Neural progenitor cell (in vitro differentiated cells): ENCODE data around the gene WDR43. TPM values are rescaled to one million over a fixed set of nuclear protein-coding genes. Genes with fewer than 3 reads are reported as not detected.

Experiments
- DNase-seq: peaks from one replicate; pipeline ENCODE4 v3.0.0-alpha.2; 2016; ENCODE audit warnings: low spot score
- H2AFZ ChIP-seq: fragments of 200-600 bp; sonication (generic); replicated peaks from 2 replicates; pipeline ENCODE4 v1.6.1; 2016; ENCODE audit warnings: antibody characterized with exemption
- H3F3A ChIP-seq: fragments of 200-600 bp; sonication (generic); 2 replicates; pipeline ENCODE4 v1.6.1; 2016; ENCODE audit warnings: antibody characterized with exemption, low read depth
- H3K27ac ChIP-seq: fragments of 200-600 bp; sonication (generic); 2 replicates; pipeline ENCODE4 v1.5.1; 2016; ENCODE audit warnings: mild to moderate bottlenecking
- H3K27me3 ChIP-seq: fragments of 200-600 bp; sonication (generic); 2 replicates; pipeline ENCODE4 v1.6.1; 2016; ENCODE audit warnings: mild to moderate bottlenecking, moderate library complexity
- H3K36me3 ChIP-seq: fragments of 200-600 bp; sonication (generic); 2 replicates; pipeline ENCODE4 v1.5.1; 2016
- H3K4me1 ChIP-seq: fragments of 200-600 bp; sonication (generic); 2 replicates; pipeline ENCODE4 v1.6.1; 2016; ENCODE audit warnings: mixed run types
- H3K4me2 ChIP-seq: fragments of 200-600 bp; sonication (generic); 2 replicates; pipeline ENCODE4 v1.6.1; 2016
- H3K4me3 ChIP-seq: fragments of 200-600 bp; sonication (generic); 2 replicates; pipeline ENCODE4 v1.5.1; 2016
- H3K79me2 ChIP-seq: fragments of 200-600 bp; sonication (generic); 2 replicates; pipeline ENCODE4 v1.6.1; 2016; ENCODE audit warnings: low read depth
- H3K9ac ChIP-seq: fragments of 200-600 bp; sonication (generic); 2 replicates; pipeline ENCODE4 v1.6.1; 2016
- H3K9me3 ChIP-seq: fragments of 200-600 bp; sonication (generic); 2 replicates; pipeline ENCODE4 v1.5.1; 2016; ENCODE audit warnings: low read depth
- H4K20me1 ChIP-seq: fragments of 200-600 bp; sonication (generic); 2 replicates; pipeline ENCODE4 v1.6.1; 2016; ENCODE audit warnings: low read depth
- H3K27ac Mint-ChIP-seq: 3 replicates; pipeline ENCODE4 v1.8.0; 2021; ENCODE audit warnings: mixed read lengths
- H3K27me3 Mint-ChIP-seq: 2 replicates; pipeline ENCODE4 v1.8.0; 2022; ENCODE audit warnings: low read depth, mild to moderate bottlenecking, inconsistent platforms, moderate library complexity, mixed read lengths; ENCODE audit not compliant: insufficient read depth
- H3K36me3 Mint-ChIP-seq: 3 replicates; pipeline ENCODE4 v1.8.0; 2021; ENCODE audit warnings: mixed read lengths
- H3K4me1 Mint-ChIP-seq: 3 replicates; pipeline ENCODE4 v1.8.0; 2021; ENCODE audit warnings: mixed read lengths
- H3K4me3 Mint-ChIP-seq: 3 replicates; pipeline ENCODE4 v1.8.0; 2021; ENCODE audit warnings: mild to moderate bottlenecking, moderate library complexity, mixed read lengths
- H3K9me3 Mint-ChIP-seq: 3 replicates; pipeline ENCODE4 v1.8.0; 2020; ENCODE audit warnings: mixed read lengths
- EZH2 ChIP-seq: fragments of 200-600 bp; sonication (generic); IDR thresholded peaks from 2 replicates; pipeline ENCODE4 v1.6.1; 2017; ENCODE audit warnings: antibody characterized with exemption, mild to moderate bottlenecking, moderate library complexity
- EZH2phosphoT487 ChIP-seq: fragments of 200-600 bp; sonication (generic); IDR thresholded peaks from 2 replicates; pipeline ENCODE4 v1.6.1; 2017; ENCODE audit warnings: antibody characterized with exemption
- total RNA-seq: library from RNA; depleted of rRNA; stranded (reverse); fragments of >200 nt; gene quantifications from 2 replicates; pipeline ENCODE4 v1.2.3, GENCODE V29; 2015; ENCODE audit warnings: low replicate concordance
- TF ChIP-seq, protein P1 (sequence below): fragments of 200-600 bp; sonication (generic); IDR thresholded peaks from 2 replicates; pipeline ENCODE4 v1.5.1; 2017; ENCODE audit warnings: antibody characterized with exemption, mild to moderate bottlenecking

Gene WDR43
- total RNA-seq, 1 donor from 2014 or later = 139 TPM

DNA sequence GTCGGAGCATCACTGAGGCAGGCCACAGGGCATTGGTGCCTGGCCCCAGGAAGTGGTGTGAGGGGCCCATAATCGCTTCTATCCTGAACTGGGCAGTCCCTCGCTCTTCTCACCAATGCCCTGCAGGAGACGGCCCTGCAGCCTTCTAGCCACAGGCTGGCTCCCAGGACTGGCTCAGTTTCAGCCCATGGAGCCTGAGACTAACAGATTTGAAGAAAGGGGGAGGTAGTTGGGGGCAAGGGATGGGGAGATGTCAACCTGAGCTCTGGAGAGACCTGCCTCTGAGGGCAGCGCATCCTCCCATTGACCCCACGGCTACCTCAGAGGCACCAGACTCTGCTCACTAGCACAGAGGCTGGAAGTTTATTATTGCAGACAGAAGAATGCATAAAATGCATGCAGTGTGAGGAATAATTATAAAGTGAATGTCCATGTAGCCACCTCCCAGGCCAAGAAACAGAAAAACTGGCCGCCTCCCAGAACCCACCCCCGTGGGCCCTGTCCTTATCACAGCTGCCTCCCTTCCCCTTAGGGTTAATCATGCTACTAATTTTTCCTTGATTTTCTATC lies 88.0 kb downstream of the WDR43 start:
- Mint-ChIP-seq H3K36me3 (no peaks in the 10 kb centered on the region), H3K27ac (no peak overlapping the region), H3K4me3 (no peak overlapping the region), H3K9me3 (no peaks in the 10 kb centered on the region), H3K4me1 (peaks cover 28% of the 10 kb centered on the region), H3K27me3 (peaks cover 7% of the 10 kb centered on the region)
- H4K20me1 ChIP-seq = no peaks in the 10 kb centered on the region
- no peak overlapping the region for H2AFZ ChIP-seq
- H3F3A ChIP-seq = no peaks in the 10 kb centered on the region
- no peak overlapping the region for H3K4me3 ChIP-seq
- DNase-seq = no peak
- H3K9ac ChIP-seq = no peak overlapping the region
- H3K4me2 ChIP-seq = no peak overlapping the region
- no peak overlapping the region for H3K27ac ChIP-seq
- H3K9me3 ChIP-seq = no peaks in the 10 kb centered on the region
- H3K36me3 ChIP-seq = no peaks in the 10 kb centered on the region
- no peaks in the 10 kb centered on the region for H3K79me2 ChIP-seq
- TF ChIP-seq, protein P1, sequence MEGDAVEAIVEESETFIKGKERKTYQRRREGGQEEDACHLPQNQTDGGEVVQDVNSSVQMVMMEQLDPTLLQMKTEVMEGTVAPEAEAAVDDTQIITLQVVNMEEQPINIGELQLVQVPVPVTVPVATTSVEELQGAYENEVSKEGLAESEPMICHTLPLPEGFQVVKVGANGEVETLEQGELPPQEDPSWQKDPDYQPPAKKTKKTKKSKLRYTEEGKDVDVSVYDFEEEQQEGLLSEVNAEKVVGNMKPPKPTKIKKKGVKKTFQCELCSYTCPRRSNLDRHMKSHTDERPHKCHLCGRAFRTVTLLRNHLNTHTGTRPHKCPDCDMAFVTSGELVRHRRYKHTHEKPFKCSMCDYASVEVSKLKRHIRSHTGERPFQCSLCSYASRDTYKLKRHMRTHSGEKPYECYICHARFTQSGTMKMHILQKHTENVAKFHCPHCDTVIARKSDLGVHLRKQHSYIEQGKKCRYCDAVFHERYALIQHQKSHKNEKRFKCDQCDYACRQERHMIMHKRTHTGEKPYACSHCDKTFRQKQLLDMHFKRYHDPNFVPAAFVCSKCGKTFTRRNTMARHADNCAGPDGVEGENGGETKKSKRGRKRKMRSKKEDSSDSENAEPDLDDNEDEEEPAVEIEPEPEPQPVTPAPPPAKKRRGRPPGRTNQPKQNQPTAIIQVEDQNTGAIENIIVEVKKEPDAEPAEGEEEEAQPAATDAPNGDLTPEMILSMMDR = no peak
- TF ChIP-seq EZH2 (no peak), EZH2phosphoT487 (no peak)
- H3K4me1 ChIP-seq = peaks cover 9% of the 10 kb centered on the region
- no peaks in the 10 kb centered on the region for H3K27me3 ChIP-seq

DNA sequence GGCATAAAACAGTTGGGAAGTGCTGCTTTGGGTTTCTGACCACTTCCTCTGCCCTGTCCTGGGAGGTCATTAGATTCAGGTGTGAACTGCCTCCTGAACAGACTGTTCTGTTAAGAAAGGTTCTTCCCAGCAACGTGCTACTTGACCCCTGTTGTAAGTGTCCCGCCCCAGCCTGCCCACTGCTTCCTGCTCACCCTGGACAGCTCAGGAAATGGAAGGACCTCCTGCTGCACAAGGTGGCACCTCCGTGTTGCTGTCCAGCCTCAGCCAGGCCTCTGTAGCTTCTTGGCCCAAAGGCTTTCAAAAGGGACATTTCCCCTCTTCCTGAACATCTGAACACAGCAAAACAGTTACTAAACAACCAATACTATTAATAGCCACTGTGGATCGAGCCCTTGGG lies 92.0 kb downstream of the WDR43 start:
- no peaks in the 10 kb centered on the region for H3K9me3 Mint-ChIP-seq
- Histone ChIP-seq H3K9ac (no peak overlapping the region), H2AFZ (no peak overlapping the region), H3K27me3 (no peaks in the 10 kb centered on the region), H3K9me3 (no peaks in the 10 kb centered on the region), H4K20me1 (no peaks in the 10 kb centered on the region), H3K4me1 (no peaks in the 10 kb centered on the region), H3K4me3 (no peak overlapping the region), H3K79me2 (no peaks in the 10 kb centered on the region), H3K27ac (no peak overlapping the region), H3K4me2 (no peak overlapping the region), H3K36me3 (no peaks in the 10 kb centered on the region), H3F3A (no peaks in the 10 kb centered on the region)
- H3K4me1 Mint-ChIP-seq = peaks cover 12% of the 10 kb centered on the region
- H3K27ac Mint-ChIP-seq = no peak overlapping the region
- no peak for TF ChIP-seq EZH2
- TF ChIP-seq, protein P1 = no peak
- no peak for TF ChIP-seq EZH2phosphoT487
- H3K4me3 Mint-ChIP-seq = peak overlapping the region; percentile 48
- H3K27me3 Mint-ChIP-seq = peaks cover 6% of the 10 kb centered on the region
- no peaks in the 10 kb centered on the region for H3K36me3 Mint-ChIP-seq
- DNase-seq = no peak

DNA sequence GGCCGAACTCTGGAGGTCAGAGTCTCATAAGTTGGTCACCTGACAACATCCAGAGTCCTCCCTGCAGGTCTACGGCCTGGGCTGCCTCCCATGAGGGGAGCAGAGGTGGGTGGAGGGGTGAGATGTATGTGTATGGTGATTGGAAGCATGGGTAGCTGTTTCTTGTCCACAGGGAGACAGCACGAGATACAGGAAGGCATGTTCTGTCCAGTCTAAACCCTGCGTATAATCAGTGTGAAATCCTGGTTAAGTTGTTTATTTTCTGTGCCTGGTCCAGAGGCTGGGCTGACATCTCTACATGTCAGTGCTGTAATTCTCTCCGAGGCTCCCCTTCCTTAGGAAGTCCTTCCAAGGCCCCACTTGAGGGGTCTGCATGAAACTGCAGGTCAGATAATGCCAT lies 95.5 kb downstream of the WDR43 start:
- Histone ChIP-seq H3K79me2 (no peaks in the 10 kb centered on the region), H3K4me1 (no peaks in the 10 kb centered on the region), H3K27ac (no peak overlapping the region), H3K9ac (no peak overlapping the region), H3K36me3 (no peaks in the 10 kb centered on the region), H4K20me1 (no peaks in the 10 kb centered on the region), H3K4me3 (no peak overlapping the region), H3K4me2 (no peak overlapping the region), H3F3A (no peaks in the 10 kb centered on the region), H2AFZ (no peak overlapping the region), H3K27me3 (no peaks in the 10 kb centered on the region), H3K9me3 (no peaks in the 10 kb centered on the region)
- H3K9me3 Mint-ChIP-seq = no peaks in the 10 kb centered on the region
- DNase-seq = no peak
- H3K27me3 Mint-ChIP-seq = peaks cover 8% of the 10 kb centered on the region
- no peak overlapping the region for H3K27ac Mint-ChIP-seq
- no peaks in the 10 kb centered on the region for H3K36me3 Mint-ChIP-seq
- peaks cover 20% of the 10 kb centered on the region for H3K4me1 Mint-ChIP-seq
- no peak overlapping the region for H3K4me3 Mint-ChIP-seq
- TF ChIP-seq EZH2 (no peak), EZH2phosphoT487 (no peak)
- TF ChIP-seq, protein P1 = no peak
